ENCODE results near the gene KRT6A. TPM values are rescaled to one million over a fixed set of nuclear protein-coding genes. Genes with fewer than 3 reads are reported as not detected.

KRT6A gene
- total and polyA plus RNA-seq, 4 donors = 0.02 to 0.05 TPM; not detected in 2

GRCh38 chr12:52439845-52440244, 53.2 kb downstream of the KRT6A start (continued):
- TF ChIP-seq TAF1 (conservative IDR thresholded peaks at IDR 0.05) (no peak), HNF4G (IDR thresholded peaks at IDR 0.05) (no peak), EGR1 (IDR thresholded peaks at IDR 0.05; ENCODE audit: low read depth in 2 of 2) (no peak)

GRCh38 chr12:52439420-52439819, 53.6 kb downstream of the KRT6A start:
- peak; percentile 25 for DNase-seq (ENCODE audit: low spot score)
- H3K4me1 ChIP-seq (ENCODE audit: control insufficient read depth in 4 of 4, insufficient read depth in 4 of 4, low read length in 3 of 4) = no peaks in the 10 kb centered on the region
- H3K27me3 ChIP-seq (ENCODE audit: control insufficient read depth in 4 of 4, insufficient read depth in 4 of 4, low read length in 3 of 4) = peaks cover 0 to 8% (median 0%) of the 10 kb centered on the region in 4 donors
- H3K9ac ChIP-seq (ENCODE audit: low read depth in 1 of 2, low read length in 2 of 2) = no peak overlapping the region
- no peak for TF ChIP-seq ATF3 (IDR thresholded peaks at IDR 0.05)
- H3K9me3 ChIP-seq (ENCODE audit: control insufficient read depth in 4 of 4, low read length in 3 of 4) = no peaks in the 10 kb centered on the region
- H3K27ac ChIP-seq (ENCODE audit: low read depth in 1 of 2, low read length in 2 of 2) = no peak overlapping the region
- no peaks in the 10 kb centered on the region for H3K36me3 ChIP-seq (ENCODE audit: control insufficient read depth in 4 of 4, insufficient read depth in 3 of 4, low read depth in 1 of 4, low read length in 3 of 4)
- 81% methylated on average over 8 of the region's 8 CpGs for WGBS
- no peak overlapping the region for H3K4me3 ChIP-seq (ENCODE audit: low read depth in 1 of 3, low read length in 3 of 3)

GRCh38 chr12:52438305-52439301, 54.5 kb downstream of the KRT6A start:
- no peaks in the 10 kb centered on the region for H3K36me3 ChIP-seq (ENCODE audit: control insufficient read depth in 4 of 4, insufficient read depth in 3 of 4, low read depth in 1 of 4, low read length in 3 of 4)
- TF ChIP-seq HNF4G (IDR thresholded peaks at IDR 0.05) (no peak), HNF4A (conservative IDR thresholded peaks at IDR 0.05) (no peak)
- H3K9me3 ChIP-seq (ENCODE audit: control insufficient read depth in 4 of 4, low read length in 3 of 4) = no peaks in the 10 kb centered on the region
- peak; percentile 13 for DNase-seq (ENCODE audit: low spot score)
- 83% methylated on average over 8 of the region's 8 CpGs for WGBS
- no peak overlapping the region for H3K27ac ChIP-seq (ENCODE audit: low read depth in 1 of 2, low read length in 2 of 2)
- H3K27me3 ChIP-seq (ENCODE audit: control insufficient read depth in 4 of 4, insufficient read depth in 4 of 4, low read length in 3 of 4) = peaks cover 0 to 6% (median 0%) of the 10 kb centered on the region in 4 donors
- H3K4me1 ChIP-seq (ENCODE audit: control insufficient read depth in 4 of 4, insufficient read depth in 4 of 4, low read length in 3 of 4) = no peaks in the 10 kb centered on the region
- no peak overlapping the region for H3K9ac ChIP-seq (ENCODE audit: low read depth in 1 of 2, low read length in 2 of 2)
- no peak overlapping the region for H3K4me3 ChIP-seq (ENCODE audit: low read depth in 1 of 3, low read length in 3 of 3)

DNA sequence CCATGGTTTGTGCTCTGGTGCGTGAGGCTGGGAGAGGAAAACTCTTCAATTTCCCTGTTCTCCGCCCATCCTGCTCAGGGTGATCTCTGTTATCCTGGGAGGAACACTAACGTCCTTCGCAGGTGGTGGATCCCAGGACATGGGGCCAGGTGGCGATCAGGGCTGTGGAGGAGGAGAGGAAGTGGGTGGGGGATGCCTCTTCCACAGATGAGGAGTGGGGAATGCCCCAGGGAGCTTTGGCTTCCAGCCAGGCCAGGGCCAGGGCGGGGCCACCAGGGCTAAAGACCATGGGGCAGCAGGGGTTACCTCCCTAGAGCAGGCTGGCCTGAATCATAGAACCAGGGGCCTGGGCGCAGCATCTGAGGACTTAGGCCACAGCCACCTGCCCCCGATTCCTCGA, 55.5 kb downstream of the KRT6A start:
- H3K9me3 ChIP-seq (ENCODE audit: control insufficient read depth in 4 of 4, low read length in 3 of 4) = no peaks in the 10 kb centered on the region
- no peaks in the 10 kb centered on the region for H3K36me3 ChIP-seq (ENCODE audit: control insufficient read depth in 4 of 4, insufficient read depth in 3 of 4, low read depth in 1 of 4, low read length in 3 of 4)
- H3K27me3 ChIP-seq (ENCODE audit: control insufficient read depth in 4 of 4, insufficient read depth in 4 of 4, low read length in 3 of 4) = peaks cover 0 to 6% (median 0%) of the 10 kb centered on the region in 4 donors
- DNase-seq (ENCODE audit: low spot score) = no peak
- no peaks in the 10 kb centered on the region for H3K4me1 ChIP-seq (ENCODE audit: control insufficient read depth in 4 of 4, insufficient read depth in 4 of 4, low read length in 3 of 4)
- TF ChIP-seq SP1 (IDR thresholded peaks at IDR 0.05) (no peak), NR2F2 (IDR thresholded peaks at IDR 0.05) (no peak), HNF4G (IDR thresholded peaks at IDR 0.05) (no peak), ZBTB33 (IDR thresholded peaks at IDR 0.05) (no peak), JUND (IDR thresholded peaks at IDR 0.05) (no peak)
- TF ChIP-seq, protein P1, sequence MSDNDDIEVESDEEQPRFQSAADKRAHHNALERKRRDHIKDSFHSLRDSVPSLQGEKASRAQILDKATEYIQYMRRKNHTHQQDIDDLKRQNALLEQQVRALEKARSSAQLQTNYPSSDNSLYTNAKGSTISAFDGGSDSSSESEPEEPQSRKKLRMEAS (IDR thresholded peaks at IDR 0.05) = no peak
- TF ChIP-seq, protein P2, sequence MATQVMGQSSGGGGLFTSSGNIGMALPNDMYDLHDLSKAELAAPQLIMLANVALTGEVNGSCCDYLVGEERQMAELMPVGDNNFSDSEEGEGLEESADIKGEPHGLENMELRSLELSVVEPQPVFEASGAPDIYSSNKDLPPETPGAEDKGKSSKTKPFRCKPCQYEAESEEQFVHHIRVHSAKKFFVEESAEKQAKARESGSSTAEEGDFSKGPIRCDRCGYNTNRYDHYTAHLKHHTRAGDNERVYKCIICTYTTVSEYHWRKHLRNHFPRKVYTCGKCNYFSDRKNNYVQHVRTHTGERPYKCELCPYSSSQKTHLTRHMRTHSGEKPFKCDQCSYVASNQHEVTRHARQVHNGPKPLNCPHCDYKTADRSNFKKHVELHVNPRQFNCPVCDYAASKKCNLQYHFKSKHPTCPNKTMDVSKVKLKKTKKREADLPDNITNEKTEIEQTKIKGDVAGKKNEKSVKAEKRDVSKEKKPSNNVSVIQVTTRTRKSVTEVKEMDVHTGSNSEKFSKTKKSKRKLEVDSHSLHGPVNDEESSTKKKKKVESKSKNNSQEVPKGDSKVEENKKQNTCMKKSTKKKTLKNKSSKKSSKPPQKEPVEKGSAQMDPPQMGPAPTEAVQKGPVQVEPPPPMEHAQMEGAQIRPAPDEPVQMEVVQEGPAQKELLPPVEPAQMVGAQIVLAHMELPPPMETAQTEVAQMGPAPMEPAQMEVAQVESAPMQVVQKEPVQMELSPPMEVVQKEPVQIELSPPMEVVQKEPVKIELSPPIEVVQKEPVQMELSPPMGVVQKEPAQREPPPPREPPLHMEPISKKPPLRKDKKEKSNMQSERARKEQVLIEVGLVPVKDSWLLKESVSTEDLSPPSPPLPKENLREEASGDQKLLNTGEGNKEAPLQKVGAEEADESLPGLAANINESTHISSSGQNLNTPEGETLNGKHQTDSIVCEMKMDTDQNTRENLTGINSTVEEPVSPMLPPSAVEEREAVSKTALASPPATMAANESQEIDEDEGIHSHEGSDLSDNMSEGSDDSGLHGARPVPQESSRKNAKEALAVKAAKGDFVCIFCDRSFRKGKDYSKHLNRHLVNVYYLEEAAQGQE (IDR thresholded peaks at IDR 0.05) = no peak
- no peak overlapping the region for H3K4me3 ChIP-seq (ENCODE audit: low read depth in 1 of 3, low read length in 3 of 3)
- H3K9ac ChIP-seq (ENCODE audit: low read depth in 1 of 2, low read length in 2 of 2) = no peak overlapping the region
- H3K27ac ChIP-seq (ENCODE audit: low read depth in 1 of 2, low read length in 2 of 2) = no peak overlapping the region
- WGBS = 82% methylated on average over 9 of the region's 9 CpGs
